Iris pigment epithelial cell (primary cell): Measurements from ENCODE around the gene PAK5.

Experiments used
- DNase-seq: peaks from one replicate; pipeline ENCODE4 v3.0.0-alpha.2; 2011; ENCODE audit warnings: low read depth

Gene PAK5

DNA sequence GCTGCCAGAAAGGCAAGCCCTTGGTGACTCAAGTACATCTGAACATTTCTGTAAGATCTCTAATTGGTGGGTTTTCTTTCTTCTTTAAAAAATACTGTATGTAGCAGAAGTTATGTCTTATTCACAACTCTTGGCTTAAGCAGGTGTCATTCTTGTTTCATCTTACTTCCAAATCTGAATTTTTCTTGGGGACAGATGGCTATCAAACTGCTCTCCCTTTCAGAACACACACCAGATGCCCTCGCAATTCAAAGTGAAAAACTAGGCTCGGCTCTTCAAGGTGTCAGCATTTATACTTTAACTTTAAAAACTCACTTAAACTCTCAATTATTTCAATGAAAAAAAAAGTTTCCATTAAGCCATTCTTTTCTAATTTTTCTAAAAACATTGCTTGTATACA is 49.7 kb downstream of the PAK5 start:
- no peak for DNase-seq

DNA sequence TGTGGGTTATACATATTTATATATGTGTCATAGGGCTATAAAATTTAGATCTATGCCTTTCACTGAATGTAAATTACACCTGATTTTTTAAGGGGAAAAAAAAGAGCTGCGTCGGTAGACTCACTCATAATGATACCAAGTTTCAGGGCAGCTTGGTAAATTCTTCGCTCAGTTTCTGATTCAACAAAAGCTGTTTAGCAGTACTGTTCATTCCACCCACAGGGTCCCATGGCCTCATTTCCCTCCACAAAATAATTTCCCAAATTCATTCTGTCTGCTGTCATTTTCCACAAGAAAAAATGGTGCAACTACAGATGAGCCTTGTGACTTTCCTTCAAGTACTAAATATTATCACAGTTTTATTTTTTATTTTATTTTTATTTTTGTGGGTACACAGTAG is 63.7 kb downstream of the PAK5 start:
- DNase-seq: no peak

DNA sequence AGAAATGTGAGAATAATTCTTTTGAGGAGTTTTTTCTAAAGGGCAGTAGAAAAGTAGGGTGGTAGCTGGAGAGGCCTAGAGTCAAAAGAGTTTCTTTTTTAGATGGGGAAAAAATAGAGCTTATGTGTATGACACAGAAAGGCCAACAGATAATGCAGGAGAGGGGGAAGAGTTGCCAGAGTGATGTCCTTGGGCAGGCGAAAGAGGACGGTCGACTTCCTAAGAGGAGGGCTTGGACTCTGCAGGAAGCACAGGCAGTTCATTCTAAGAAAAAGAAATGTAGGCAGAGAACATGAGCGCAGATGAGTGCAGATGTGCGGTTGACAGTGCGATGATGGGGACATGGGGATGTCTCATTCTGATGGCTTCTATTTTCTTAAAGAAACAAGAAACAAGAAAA is 68.9 kb downstream of the PAK5 start:
- no peak for DNase-seq

DNA sequence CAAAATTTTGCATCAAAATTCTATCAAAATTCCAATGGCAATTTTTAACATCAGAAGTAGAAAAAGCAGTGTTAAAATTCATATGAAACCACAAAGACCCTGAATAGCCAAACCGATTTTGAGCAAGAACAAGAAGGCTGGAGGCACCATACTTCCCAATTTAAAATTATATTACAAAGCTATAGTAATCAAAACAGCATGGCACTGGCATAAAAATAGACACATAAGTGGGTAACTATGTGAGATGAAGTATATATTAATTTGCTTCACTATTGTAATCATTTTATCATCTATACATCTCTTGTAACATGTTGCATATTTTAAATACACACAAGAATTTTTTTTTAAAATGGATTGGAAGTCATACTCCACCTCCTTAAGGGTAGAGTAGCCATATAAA is 77.4 kb downstream of the PAK5 start:
- no peak for DNase-seq

DNA sequence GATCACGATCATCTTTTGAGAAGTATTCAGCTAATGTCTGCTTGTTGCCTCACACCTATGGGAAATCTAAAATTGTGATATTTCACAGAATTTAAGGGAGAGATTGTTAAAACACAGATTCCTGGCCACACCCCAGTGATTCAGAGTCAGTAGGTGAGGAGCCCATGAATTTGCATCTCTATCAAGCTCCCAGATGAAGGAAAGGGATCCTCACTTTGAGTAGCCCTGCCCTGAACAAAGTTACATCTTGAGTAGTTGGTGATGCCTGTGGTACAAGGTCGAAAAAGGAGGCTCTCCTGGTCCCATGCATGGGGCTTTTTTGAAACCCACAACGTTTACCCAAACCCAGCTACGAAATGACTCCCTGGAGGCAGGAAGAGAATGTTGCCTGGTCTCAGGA is 79.5 kb downstream of the PAK5 start:
- no peak for DNase-seq

DNA sequence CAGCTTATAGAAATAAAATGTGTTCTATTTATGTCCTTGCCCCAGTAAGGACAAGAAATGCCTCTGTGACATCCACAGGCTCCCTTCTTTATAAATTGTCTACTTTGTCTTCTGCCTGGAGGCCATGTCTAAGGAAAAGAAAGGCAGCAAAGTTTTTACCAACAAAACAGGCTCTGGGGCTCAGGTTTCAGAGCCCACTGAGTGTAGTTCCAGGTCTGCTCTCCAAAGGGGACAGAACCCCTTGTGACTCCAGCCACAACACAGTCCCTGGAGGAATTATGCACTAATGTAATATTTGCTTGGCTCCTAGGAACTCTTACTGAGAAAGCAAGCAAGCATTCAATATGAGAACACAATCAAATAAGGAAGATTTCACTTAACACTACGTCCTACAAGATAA is 80.1 kb downstream of the PAK5 start:
- DNase-seq: no peak

DNA sequence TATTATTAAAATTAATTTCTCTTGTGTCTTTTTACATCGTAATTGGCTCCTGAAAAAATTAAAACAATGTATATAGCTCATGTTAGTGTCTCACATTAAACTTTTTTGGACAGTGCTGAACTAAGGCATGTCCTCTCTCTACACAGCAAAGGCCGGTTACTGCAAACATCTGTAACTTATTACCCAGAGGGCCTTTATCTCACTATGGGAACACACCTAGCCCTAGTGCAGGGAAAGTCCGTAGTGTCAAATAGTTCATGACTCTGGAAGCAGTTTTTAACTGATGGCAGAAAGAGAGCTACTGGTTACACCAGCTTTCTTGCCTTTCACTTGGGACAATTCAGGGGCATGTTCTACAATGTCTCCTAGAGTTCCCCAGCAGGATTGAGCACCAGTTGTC is 82.2 kb downstream of the PAK5 start:
- DNase-seq: no peak

DNA sequence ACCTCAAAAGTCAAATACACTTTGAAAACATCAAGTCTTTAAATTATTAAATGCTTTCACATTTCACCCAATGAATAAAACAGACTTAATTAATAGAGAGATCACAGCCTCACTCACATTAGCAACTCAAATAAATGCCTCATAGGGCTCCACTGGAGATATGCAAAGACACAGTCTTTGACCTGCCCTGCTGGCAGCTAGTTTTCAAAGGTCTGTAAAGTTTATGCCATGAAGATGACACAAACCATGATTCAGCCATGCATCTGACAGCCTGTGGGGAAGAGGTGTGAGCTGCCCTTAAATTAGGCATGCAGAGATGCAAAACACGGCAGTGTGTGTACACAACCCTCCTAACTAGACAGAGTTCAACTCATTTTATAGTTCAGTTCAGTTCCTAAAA is 83.6 kb downstream of the PAK5 start:
- no peak for DNase-seq

DNA sequence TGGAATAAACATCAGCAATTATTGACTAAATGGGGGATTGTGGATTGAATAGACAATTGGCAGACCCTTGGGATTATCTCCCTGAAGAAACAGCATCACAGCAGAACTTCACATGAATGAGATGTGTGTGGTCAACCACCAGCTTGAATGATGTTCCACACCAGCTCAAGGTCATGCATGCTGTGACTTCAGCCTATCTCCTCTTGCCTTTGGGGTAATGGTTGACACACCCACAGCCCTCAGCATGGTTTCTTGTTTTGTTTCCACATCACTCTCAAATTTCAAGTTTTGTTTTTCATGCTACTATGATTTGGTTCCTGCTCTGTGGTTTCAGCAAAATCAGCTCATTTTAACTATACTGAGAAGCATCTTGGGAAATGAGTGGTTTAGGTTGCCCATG is 94.3 kb downstream of the PAK5 start:
- DNase-seq: no peak

DNA sequence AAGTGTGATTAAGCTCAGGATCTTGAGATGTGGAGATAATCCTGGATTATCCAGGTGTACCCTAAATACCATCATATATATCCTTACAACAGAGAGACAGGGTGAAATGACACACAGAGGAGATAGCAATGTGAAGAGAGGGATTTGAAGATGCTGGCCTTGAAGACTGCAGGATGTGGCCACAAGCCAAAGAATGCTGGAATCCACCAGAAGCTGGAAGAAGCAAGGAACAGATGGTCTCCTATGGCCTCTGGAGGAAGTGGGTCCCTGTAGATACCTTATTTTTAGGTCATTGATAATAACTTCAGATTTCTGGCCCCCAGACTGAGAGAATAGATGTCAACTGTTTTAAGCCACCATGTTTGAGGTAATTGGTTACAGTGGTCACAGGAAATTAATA is 95.0 kb downstream of the PAK5 start:
- DNase-seq: no peak

DNA sequence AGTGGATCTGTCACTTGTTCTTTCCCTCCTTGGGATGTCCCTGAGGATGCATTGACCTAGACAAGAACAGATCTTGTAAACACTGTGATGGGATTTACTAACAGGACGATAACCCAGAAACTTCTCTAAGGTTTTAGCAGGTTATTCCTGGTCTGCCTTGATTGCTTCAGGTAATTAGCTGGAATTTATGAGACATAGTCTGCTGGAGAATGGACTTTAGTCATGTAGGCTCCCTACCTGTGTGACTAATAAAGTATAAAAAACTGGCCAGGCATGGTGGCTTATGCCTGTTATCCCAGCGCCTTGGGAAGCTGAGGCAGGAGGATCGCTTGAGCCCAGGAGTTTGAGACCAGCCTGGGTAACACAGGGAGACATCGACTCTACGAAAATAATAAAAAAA is 96.1 kb downstream of the PAK5 start:
- DNase-seq: no peak

DNA sequence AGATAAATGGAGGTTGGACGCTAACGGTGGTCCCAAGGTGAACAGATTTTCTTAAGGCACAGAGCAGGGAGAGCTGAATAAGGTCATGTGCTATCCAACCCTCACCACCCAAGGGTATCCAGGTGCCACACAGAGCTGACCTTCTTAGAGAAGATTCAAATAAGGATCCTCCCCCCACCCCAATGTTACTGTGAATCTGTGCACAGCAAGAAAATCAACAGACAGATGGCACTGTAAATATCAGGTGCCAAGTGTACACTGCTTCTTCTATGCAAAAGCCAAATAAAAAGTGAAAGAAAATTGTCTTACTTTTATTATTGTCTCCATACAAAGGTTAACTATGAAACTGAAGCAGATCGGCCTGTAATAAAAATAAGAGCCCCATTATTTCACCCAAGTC is 96.9 kb downstream of the PAK5 start:
- DNase-seq: no peak

DNA sequence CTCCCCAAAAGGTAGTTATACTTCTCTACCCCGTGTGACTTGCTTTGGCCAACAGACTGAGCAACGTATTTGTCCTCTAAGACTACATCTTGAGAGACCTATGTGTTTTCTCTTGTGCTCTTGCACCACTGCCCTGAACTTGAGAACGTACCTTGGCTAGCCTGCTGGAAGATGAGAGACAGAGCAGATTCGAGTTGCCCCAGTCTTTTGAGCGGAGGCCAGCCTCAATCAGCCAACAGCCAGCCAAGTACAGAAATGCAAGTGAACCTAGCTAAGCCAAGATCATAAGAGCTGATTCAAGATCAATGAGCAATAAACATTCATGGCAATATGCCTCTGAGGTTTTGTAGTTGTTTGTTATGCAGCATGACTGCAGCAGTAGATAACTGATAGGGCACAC is 98.4 kb downstream of the PAK5 start:
- no peak for DNase-seq

DNA sequence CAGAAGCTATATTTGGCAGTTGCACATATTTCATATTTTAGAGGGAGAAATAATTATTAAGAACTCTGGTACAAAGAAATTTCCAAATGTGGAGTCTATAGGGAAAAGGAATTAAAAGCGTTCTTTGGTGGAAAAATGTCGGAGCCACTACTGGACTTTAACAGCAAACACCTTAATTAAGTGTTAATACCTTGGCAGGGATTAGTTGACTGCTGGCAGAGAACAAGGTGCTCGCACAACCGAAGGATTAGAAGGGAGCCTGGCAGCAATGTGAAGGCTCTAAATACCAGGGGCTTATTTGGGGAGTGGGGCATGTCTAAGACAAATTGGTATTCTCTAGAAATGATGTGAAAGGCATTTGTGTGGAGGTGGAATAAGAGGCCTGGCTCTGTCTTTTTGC is 98.9 kb downstream of the PAK5 start:
- DNase-seq: no peak

DNA sequence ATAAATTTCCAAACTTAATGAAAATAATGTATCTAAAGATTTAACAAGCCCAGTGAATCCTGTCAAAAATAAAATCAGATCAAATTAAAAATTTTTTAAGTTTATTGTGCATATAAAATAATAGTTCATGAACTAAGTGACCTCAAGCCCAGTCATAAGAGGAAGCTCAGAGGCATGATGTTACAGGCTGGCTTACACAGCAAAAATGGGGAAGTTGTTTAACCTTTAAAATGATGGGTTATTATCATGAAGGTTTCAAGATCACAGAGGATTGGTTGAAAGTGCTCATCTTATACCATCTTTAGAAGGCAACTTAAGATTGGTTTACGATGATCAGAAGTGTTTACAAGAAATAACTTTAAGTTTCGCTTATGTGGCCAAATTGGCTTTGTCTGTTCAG is 102.5 kb downstream of the PAK5 start:
- DNase-seq: no peak

DNA sequence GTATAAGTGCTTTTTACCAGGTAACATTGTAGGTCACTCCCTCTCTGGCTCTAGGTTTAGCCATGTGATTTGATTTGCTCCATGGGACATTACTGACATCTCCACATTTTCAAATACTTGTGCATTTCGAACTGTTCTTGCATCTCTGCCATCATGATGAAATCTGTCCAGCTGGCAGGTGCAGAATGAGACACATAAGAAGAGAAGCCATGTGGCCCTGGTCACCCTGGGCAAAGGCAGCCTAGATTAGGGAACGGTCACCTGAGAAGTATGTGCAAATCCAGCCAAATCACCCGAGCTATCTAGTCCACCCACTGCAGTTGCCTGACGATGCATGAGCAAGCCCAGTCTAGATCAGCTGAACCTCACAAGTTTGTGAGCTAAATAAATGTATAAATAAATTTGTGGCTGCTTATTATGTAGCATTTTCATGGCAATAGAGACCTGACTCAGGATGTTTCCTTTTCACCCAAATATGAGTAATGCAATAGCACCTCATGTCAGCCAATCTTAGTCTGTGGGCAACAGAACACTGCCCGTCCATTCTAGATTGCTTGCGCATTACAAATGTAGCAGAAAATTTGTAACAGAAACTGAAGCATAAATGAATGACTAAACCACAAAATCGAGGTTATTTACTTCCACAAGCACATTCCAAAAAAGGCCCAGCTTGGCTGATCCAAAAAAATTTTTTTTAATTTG is 115.2 kb downstream of the PAK5 start:
- no peak for DNase-seq

DNA sequence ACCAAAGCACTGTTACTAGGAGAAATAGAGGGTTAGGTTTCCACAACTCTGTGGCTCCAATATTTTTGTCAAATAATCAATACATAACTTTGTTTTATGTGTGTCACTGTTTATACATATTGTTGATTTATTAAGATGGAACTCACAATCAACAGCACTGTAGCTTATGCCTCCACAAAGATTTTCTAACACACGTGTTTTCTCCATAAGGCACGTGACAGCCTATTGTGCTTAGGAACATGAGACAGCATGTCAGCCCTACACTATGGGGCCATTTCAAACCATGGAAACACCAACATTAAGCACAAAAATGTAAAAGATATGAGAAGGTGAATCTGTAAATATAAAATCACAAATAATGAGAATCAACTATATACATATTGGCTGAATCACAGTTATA is 127.0 kb downstream of the PAK5 start:
- DNase-seq: no peak

DNA sequence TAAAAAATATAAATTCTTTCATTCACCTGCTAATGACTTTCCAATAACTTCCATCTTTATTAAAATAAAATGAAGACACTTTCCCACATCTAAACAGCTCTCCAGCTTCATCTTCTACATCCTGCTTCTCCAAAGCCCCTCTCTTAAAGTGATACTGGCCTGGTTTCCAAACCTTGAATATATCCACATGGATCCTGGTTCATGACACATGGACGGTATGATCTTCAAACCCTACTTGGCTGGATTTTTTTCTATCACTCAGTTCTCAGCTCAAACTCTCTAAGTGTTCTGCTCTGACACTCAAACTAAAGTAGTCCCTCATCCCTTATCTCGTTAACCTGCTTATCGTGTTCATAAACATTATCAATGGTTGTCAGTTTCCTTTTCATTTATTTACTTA is 128.2 kb downstream of the PAK5 start:
- no peak for DNase-seq

DNA sequence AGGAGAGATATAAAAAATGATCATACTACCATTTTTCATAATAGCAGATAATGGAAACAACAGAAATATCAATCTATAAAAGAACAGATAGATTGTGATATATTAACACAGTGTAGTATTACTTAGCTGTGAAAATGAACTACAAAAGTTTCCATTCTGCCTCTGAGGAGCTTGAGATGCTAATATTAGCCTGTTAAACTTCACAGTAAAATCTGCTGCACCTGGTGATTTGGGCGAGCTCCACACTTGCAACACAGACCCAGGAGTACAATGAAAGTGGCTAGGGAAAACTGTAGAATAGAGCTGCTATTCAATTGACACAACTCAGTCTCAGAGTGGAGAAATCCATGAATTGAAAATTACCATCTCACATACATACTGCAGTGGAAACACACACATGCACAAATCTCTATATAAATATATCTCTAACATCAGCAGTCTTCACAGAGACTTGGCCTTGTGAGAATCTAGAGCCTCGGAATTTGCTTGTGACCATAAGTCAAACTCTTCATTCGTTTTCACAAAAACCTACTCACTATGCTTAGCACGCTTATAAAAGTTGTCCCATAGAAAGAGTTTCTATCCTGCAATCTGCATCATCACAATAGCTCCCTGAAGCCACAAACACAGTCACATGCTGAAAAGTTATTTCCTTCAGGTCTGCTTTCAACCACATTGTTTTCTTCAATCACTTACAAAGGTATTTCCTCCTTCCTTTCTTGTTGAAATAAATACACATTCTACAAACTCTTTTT is 133.0 kb downstream of the PAK5 start:
- no peak for DNase-seq

DNA sequence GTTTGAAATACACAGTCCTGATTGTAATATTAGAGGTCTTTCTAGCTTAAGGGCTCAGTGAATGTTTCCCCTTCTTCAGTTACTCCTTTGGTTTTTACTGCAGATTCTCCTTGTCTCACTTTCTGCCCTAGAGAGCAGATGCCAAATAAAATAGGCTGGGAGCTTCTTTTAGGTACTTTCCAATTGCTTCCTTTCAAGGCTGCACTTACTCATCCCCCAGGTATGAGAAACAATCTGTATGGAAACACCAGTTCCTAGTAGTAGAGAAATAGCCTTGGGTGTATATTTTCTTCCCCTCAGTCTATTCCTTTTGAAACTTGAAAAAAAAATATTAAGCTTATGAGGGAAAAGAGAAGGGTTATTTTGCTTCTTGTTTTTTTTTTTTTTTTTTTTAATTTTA is 139.7 kb downstream of the PAK5 start:
- DNase-seq: peak; percentile 1

DNA sequence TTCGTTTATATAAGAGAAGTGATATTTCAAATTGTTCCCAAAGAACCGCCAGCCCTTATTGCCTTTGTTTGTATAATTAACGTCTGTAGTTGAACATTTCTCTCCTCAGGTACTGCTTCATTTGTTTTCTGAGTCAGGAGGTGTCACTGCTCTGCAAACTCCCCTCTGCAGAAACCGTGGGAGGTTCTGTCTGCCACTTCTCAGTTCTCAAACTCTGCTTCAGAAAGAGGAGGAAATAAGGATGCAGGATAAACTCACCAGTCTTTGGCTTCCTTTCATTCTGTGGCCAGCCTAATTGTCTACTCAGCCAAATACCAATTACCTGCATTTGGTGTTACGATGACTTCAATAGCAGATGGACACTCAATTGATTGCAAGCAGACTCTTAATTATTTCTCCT is 149.8 kb downstream of the PAK5 start:
- no peak for DNase-seq

DNA sequence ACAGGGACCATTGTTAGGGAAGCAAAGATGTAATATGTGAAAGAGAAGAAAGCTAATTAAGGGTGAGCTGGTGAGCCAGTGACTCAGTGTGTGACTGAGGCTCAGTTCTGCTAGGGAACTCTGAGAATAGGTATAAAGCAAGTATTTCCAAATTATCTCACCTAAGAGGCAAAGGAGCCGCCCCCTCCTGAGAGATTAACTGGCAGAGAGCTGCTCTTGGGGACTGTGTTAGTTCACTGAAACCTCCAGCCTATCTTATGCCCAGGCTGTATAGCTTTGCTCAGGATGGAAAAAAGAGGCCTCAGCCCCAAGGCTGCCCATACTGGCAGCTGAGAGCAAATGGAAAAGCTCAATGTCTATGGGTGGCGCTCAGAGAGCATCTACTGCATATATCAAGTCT is 152.0 kb downstream of the PAK5 start:
- DNase-seq: no peak

DNA sequence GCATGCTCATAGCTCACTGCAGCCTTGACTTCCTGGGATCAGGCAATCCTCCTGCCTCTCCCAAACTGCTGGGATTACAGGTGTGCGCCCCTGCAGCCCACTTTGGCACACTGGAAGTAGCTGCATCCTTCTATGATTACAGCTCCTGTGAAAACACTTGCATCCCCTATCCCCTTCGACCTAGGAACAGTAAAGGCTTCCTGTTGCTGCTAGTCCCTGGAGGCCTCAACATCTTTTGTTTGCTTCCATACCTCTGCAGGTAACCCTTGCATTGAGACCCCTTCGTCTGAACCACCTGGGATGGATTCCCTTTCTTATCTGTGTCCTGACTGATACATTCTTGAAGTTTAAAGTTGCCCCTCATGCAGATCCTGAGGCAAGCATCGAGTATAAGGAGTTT is 152.4 kb downstream of the PAK5 start:
- DNase-seq: no peak

DNA sequence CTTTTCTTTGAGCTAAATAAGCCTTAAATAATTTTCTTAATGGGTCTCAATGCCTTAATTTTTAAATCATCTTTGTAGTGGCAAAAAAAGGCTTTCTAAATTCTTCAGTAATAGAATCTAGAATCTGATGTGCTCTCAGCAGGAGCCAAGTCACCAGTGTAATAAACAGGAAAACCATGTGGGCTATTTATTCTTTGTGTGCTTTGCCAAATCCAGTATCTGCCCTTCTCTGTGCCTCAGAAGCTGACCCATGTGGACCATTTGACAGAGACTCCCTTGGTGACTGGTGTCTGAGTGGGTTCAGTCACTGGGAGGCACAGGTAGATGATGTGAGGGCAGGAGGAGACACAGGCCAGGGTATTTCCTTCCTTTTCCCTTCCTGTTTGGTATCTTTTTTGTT is 152.9 kb downstream of the PAK5 start:
- no peak for DNase-seq
